Skeletal muscle satellite cell (primary cell): Measurements from ENCODE around the gene MYLIP.

Experiments
- H3K27me3 ChIP-seq: 2 replicates; pipeline ENCODE4 v1.7.0; 2013; ENCODE audit warnings: low read length; ENCODE audit not compliant: control insufficient read depth, insufficient read depth
- H3K36me3 ChIP-seq: 2 replicates; pipeline ENCODE4 v1.7.0; 2013; ENCODE audit warnings: mild to moderate bottlenecking, control low read depth, low read length; ENCODE audit not compliant: insufficient read depth
- H3K4me1 ChIP-seq: 2 replicates; pipeline ENCODE4 v1.7.0; 2013; ENCODE audit warnings: low read length; ENCODE audit not compliant: control insufficient read depth, insufficient read depth
- H3K4me2 ChIP-seq: 2 replicates; pipeline ENCODE4 v1.7.0; 2013; ENCODE audit warnings: mild to moderate bottlenecking, low read length
- H3K4me3 ChIP-seq: 2 replicates; pipeline ENCODE4 v1.7.0; 2013; ENCODE audit warnings: low read length
- H3K9ac ChIP-seq: 2 replicates; pipeline ENCODE4 v1.7.0; 2013; ENCODE audit warnings: mild to moderate bottlenecking, low read depth, low read length, moderate library complexity
- H3K9me3 ChIP-seq: replicated peaks from 2 replicates; pipeline ENCODE4 v1.7.0; 2013; ENCODE audit warnings: mild to moderate bottlenecking, control low read depth, low read length

Gene MYLIP

GRCh38 chr6:16092140-16092539, 36.7 kb upstream of the MYLIP start:
- Histone ChIP-seq H3K4me1 (no peaks in the 10 kb centered on the region), H3K9me3 (no peaks in the 10 kb centered on the region), H3K9ac (no peak overlapping the region), H3K4me3 (no peak overlapping the region), H3K4me2 (no peak overlapping the region), H3K27me3 (peaks cover 2% of the 10 kb centered on the region), H3K36me3 (no peaks in the 10 kb centered on the region)

DNA sequence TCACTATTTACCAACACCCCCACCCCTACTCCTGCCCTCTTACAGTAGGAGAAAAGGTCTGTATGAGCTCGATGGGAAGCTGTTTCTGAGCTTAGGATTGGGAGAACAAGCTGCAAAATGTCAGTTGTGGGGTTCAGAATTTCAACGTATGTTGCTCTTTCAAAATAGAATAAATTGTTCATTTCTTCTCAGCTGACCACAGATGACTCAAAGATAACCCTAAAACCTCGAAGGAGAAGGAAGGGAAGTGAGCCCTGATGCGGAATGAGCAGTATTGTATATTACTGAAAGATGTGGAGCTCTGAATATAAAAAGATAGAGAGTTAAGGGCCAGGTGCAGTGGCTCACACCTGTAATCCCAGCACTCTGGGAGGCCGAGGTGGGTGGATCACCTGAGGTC, 35.9 kb upstream of the MYLIP start:
- peaks cover 2% of the 10 kb centered on the region for H3K27me3 ChIP-seq
- H3K4me3 ChIP-seq, result no peak overlapping the region
- no peaks in the 10 kb centered on the region for H3K9me3 ChIP-seq
- no peak overlapping the region for H3K4me2 ChIP-seq
- H3K9ac ChIP-seq, result no peak overlapping the region
- no peaks in the 10 kb centered on the region for H3K4me1 ChIP-seq
- no peaks in the 10 kb centered on the region for H3K36me3 ChIP-seq

DNA sequence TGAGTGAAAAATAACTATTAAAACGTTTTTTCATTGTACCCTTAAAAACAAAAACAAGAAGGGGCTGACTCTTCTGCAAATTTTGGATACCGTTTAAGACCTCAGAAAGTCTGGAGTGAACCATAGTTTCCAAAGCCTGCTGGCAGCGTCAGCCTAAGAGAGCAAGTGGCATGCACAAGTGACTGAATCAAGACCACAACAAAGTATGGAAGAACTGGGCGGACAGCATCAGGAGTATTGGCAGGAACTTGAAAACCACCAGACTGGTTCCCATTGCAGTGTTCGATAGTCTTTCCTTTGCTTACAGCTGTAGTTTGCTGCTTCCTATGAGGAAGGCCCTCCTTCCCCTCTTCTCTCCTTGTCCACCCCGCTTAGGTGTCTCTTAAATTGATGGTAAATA, 33.7 kb upstream of the MYLIP start:
- Histone ChIP-seq H3K4me1 (no peaks in the 10 kb centered on the region), H3K27me3 (peaks cover 2% of the 10 kb centered on the region), H3K4me2 (no peak overlapping the region), H3K36me3 (no peaks in the 10 kb centered on the region), H3K9ac (no peak overlapping the region), H3K9me3 (no peaks in the 10 kb centered on the region), H3K4me3 (no peak overlapping the region)

GRCh38 chr6:16097382-16098171, 31.3 kb upstream of the MYLIP start:
- H3K36me3 ChIP-seq, result no peaks in the 10 kb centered on the region
- H3K27me3 ChIP-seq, result no peaks in the 10 kb centered on the region
- no peak overlapping the region for H3K4me2 ChIP-seq
- H3K4me3 ChIP-seq, result no peak overlapping the region
- no peak overlapping the region for H3K9ac ChIP-seq
- H3K9me3 ChIP-seq, result no peaks in the 10 kb centered on the region
- no peaks in the 10 kb centered on the region for H3K4me1 ChIP-seq

GRCh38 chr6:16098211-16098610, 30.7 kb upstream of the MYLIP start:
- H3K4me1 ChIP-seq, result no peaks in the 10 kb centered on the region
- no peaks in the 10 kb centered on the region for H3K36me3 ChIP-seq
- no peaks in the 10 kb centered on the region for H3K9me3 ChIP-seq
- no peak overlapping the region for H3K4me3 ChIP-seq
- no peaks in the 10 kb centered on the region for H3K27me3 ChIP-seq
- H3K4me2 ChIP-seq, result no peak overlapping the region
- no peak overlapping the region for H3K9ac ChIP-seq

DNA sequence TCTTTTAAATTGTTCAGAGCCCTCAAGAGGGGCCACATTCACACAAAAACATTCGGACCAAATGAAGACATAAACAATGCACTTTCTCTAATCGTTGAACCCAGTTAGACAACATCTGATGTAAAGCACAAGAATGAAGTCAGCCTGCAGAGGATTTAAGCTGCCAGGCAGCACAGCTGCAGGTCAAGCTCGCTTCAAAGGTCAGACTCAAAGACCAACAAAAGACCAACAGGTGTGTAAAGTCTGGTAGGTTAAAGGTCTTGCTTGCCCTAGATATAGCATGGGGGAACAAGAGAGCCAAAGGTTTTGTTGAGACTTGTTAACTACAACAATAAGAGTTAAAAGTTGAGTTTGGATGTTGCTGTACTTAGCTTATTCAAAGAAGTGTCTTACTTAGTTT, 26.7 kb upstream of the MYLIP start:
- Histone ChIP-seq H3K36me3 (no peaks in the 10 kb centered on the region), H3K27me3 (no peaks in the 10 kb centered on the region), H3K9ac (no peak overlapping the region), H3K9me3 (no peaks in the 10 kb centered on the region), H3K4me2 (no peak overlapping the region), H3K4me1 (no peaks in the 10 kb centered on the region), H3K4me3 (no peak overlapping the region)

DNA sequence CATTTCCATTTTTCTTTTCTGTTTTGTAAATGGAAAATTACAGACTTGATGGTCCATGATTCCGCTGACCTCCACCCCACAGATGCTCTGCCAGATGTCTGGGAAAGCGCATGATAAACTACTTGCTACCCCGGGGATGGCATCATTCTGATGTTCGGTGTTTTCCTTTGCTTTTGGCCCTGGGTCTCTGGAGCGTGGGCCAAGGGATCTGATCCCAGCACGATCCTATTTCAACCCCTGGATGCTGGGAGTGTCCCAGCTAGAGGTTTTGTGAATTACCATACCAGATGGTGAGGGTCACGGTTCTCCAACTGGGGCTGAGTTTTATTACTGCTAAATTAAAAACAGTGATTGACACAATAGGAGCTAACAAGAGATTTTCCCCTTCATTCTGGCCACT, 25.2 kb upstream of the MYLIP start:
- Histone ChIP-seq H3K4me3 (no peak overlapping the region), H3K4me1 (no peaks in the 10 kb centered on the region), H3K9ac (no peak overlapping the region), H3K27me3 (no peaks in the 10 kb centered on the region), H3K9me3 (no peaks in the 10 kb centered on the region), H3K4me2 (no peak overlapping the region), H3K36me3 (no peaks in the 10 kb centered on the region)

DNA sequence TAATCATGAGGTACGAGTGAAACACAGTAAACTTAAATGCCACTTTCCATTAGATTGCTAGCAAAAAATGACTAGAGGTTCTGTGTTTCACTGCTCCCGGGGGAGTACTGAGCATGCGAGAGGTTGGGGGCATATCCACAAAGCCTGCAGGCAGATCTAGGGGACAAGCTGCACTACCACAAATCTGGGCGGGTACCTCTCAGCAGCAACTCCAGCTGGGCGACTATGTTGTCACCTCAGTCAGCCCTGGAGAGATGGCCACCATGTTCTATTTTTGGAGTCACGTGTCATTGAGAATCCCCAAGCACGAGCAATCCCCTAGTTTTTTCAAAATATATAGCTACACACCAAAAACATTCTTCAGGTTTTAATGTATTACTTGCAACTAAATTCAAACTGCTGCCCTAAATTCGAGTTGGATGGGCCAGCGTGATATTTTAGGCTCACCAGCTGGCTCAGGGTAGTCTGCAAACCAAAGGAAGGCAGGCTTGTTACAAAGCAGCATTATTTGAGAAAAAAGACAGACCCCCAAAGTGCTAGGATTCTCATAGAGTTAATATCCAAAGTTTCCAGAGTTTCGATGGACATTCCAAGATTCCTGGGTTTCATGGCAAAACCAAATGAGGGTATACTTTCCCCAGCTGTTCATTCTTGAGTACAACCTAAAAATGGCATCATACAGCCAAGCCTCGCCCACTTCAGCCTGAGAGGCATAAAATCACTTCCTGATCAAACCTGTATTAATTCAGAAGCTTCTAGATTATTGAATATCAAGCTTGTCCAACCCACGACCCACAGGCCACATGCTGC, 24.1 kb upstream of the MYLIP start:
- no peak overlapping the region for H3K4me3 ChIP-seq
- H3K4me1 ChIP-seq, result no peaks in the 10 kb centered on the region
- H3K9me3 ChIP-seq, result no peaks in the 10 kb centered on the region
- H3K36me3 ChIP-seq, result no peaks in the 10 kb centered on the region
- H3K4me2 ChIP-seq, result no peak overlapping the region
- no peak overlapping the region for H3K9ac ChIP-seq
- peaks cover 1% of the 10 kb centered on the region for H3K27me3 ChIP-seq

- Histone ChIP-seq H3K4me1 (no peaks in the 10 kb centered on the region), H3K4me2 (no peak overlapping the region), H3K36me3 (no peaks in the 10 kb centered on the region), H3K9me3 (no peaks in the 10 kb centered on the region), H3K4me3 (no peak overlapping the region), H3K9ac (no peak overlapping the region), H3K27me3 (peaks cover 2% of the 10 kb centered on the region)
Measured at GRCh38 chr6:16105854-16106253, 23.0 kb upstream of the MYLIP start.

DNA sequence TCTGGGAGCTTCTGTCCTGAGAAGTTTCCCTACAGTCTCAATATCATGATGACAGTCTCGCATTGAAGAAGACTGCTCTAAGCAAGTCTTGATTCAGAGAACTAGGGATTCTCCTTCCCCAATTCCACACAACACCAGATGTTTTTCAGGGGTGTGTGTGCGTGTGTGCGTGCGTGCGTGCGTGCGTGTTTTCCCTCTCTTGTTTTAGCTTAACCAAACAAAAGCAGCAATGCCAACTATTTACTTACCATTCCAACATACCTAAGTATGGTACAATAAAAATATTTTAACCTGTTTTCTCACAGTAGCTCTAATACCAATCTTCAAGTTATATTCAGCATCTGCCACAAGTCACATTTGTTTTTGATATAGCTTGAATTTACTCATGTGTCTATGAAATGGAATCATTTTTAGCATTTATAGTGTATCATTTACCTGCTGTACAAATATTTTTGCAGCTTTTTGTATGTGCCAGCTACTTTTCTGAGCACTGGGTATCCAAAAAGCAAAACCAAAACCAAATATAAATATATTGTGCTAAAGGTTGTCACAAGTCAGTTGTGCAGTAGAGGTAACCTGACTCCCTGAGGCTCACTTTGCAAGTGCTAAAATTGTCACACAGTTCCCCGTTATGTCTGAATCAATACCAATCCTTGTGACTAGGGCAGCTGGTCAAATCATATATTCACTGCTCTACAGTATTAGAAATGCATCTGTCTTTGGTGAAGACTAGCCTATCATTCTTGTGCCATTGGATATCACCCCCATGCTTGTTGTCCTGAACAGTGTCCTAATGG, 21.7 kb upstream of the MYLIP start:
- H3K9ac ChIP-seq, result no peak overlapping the region
- H3K4me2 ChIP-seq, result no peak overlapping the region
- no peaks in the 10 kb centered on the region for H3K4me1 ChIP-seq
- no peaks in the 10 kb centered on the region for H3K9me3 ChIP-seq
- no peak overlapping the region for H3K4me3 ChIP-seq
- no peaks in the 10 kb centered on the region for H3K36me3 ChIP-seq
- peaks cover 2% of the 10 kb centered on the region for H3K27me3 ChIP-seq

DNA sequence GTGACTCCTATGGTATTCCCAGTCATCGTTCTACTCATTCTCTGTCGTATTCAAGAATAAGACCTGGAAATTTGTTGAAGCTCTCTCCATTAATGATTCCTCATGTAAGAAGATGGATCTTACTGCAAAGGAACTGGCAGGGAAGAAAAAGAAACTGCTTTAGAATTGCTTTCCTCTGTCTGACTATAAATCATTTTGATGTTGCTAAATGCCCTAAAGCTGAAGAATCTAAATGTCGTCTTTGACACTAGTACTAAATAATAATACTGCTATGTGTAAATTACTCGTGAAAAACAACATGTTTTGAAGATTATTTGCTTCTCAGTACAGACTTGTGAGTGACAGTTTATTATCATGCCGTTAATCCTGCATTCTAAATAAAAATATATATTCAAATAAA, 20.5 kb upstream of the MYLIP start:
- Histone ChIP-seq H3K4me1 (no peaks in the 10 kb centered on the region), H3K27me3 (peaks cover 5% of the 10 kb centered on the region), H3K9me3 (no peaks in the 10 kb centered on the region), H3K4me2 (no peak overlapping the region), H3K9ac (no peak overlapping the region), H3K4me3 (no peak overlapping the region), H3K36me3 (no peaks in the 10 kb centered on the region)
